Raji (cell line): ENCODE results near the gene ATP9A.

Source experiments
- POLR2A ChIP-seq: IDR thresholded peaks from 2 replicates; pipeline ENCODE4 v1.6.1; 2011; ENCODE audit warnings: low read depth, low read length, control low read depth; ENCODE audit not compliant: insufficient read depth

Gene ATP9A, protein sequence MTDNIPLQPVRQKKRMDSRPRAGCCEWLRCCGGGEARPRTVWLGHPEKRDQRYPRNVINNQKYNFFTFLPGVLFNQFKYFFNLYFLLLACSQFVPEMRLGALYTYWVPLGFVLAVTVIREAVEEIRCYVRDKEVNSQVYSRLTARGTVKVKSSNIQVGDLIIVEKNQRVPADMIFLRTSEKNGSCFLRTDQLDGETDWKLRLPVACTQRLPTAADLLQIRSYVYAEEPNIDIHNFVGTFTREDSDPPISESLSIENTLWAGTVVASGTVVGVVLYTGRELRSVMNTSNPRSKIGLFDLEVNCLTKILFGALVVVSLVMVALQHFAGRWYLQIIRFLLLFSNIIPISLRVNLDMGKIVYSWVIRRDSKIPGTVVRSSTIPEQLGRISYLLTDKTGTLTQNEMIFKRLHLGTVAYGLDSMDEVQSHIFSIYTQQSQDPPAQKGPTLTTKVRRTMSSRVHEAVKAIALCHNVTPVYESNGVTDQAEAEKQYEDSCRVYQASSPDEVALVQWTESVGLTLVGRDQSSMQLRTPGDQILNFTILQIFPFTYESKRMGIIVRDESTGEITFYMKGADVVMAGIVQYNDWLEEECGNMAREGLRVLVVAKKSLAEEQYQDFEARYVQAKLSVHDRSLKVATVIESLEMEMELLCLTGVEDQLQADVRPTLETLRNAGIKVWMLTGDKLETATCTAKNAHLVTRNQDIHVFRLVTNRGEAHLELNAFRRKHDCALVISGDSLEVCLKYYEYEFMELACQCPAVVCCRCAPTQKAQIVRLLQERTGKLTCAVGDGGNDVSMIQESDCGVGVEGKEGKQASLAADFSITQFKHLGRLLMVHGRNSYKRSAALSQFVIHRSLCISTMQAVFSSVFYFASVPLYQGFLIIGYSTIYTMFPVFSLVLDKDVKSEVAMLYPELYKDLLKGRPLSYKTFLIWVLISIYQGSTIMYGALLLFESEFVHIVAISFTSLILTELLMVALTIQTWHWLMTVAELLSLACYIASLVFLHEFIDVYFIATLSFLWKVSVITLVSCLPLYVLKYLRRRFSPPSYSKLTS

DNA sequence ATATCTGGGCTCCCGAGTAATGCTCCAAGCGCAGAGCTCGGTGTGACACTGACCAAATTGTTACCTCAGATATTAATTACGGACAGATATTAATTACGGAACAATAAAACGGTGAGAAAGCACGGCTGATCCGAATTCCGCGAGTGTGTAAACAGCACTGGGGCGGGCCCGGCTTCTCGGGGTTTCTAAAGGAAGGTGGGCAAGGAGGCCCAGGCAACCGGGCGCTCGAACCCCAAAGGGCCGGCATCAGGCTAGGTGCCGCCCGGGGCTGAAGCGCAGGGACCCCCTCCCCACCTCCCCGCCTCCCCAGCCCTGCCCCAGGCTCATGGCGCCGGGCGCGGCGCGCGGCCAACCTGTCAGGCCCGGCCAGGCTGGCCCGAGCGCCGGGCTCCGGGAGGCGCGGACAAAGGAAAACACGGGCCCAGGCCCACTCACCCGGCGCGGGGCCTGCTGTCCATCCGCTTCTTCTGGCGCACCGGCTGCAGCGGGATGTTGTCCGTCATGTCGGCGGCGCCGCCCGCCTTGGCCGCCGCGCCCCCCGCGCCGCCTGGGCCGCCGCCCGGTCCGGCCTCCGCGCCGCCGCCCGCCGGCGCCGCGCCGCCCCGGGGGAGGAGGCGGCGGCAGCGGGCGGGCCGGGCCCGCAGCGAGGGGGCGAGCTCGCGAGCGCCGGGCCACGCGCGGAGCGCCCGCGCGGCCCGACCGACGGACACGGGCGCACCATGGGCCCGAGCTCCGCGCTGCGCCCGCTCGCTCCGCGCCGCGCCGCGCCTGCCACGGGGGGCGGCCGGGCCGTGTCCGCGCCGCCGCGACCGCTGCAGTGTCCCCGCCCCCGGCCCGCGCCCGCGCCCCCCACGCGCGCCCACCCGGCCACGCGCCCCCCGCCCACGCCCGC is at the start of gene ATP9A:
ATP9A (minus strand) TSS at position 524 of the 892 bp plus-strand sequence; CDS start at position 503, 21 bp downstream.
- TF ChIP-seq POLR2A: no peak

DNA sequence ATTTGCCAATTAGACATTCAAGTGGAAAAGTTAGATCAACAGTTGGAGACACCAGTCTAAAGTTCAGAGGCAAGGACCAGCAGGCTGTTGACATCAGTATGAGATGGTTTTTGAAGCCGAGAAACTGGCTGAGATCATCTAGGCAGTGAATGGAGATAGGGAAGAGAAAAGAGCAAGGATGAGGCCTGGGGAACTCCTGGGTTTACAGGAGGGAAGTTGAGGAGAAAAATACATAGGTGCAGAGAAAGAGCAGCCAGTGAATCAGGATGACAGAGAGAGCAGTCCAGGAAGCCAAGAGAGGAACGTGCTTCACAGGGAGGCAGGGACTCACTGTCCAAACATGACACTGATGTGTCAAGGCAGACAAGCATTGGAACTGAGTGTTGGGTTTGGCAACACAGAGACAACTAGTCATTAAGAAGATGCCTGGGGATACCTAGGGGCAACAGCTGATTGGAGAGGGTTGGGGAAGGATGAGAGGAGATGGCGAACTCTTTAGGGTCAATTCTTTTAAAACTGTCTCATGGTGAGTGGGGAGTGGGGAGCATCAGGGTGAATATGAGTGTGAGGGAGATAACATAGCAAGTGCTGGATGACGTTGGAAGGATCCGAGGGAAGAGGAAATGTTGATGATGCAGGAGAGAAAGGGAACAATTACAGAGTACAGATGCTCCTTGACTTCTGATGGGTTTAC is 47.3 kb upstream of the ATP9A start:
- TF ChIP-seq POLR2A: no peak

DNA sequence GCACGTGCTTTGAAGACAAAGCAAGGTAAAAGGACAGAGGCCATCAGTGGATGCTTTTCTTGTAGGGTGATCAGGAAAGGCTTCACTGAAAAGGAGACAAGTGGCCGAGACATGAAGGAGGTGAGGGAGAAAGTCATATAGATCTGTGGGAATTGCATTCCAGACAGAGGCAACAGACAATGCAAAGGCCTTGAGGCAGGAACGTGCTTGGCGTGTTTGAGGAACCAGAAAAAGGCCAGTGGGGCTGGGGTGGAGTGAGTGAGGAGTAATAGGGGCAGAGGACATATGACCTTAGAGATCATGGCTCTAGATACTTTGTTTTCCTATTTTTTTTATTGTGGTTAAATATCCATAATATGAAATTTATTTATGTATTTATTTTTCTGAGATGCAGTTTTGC is 44.7 kb upstream of the ATP9A start:
- TF ChIP-seq POLR2A: no peak

DNA sequence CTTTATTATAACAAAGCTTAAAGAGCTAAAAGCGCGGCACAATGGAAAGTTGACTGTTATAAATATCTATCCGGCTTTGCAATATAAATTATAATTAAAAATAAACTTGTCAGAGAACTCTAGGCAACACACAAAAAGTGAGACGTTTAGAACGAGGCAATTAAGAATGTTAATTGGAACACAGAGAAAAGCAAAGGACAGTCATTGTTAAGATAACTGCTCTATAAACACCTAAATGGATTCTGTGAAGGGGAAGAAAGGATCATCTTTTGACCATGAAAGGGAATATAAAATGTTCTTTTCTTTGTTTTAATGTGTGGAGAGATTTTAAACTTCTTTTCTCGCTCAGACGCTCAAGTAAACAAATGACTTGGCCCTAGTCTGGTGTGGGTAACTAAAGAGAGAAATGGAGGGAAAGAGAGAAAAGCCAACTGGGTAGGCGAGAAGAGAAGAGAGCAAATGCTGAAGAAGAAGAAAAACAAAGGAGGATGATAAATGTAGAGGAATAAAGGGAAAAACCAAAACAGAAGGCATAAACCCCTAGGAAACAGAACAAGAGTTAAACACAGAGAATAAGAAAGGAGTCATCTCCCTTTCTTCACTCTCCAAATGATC is 43.4 kb upstream of the ATP9A start:
- no peak for TF ChIP-seq POLR2A

- no peak for TF ChIP-seq POLR2A
Observed at GRCh38 chr20:51811042-51811355, 42.8 kb upstream of the ATP9A start.

DNA sequence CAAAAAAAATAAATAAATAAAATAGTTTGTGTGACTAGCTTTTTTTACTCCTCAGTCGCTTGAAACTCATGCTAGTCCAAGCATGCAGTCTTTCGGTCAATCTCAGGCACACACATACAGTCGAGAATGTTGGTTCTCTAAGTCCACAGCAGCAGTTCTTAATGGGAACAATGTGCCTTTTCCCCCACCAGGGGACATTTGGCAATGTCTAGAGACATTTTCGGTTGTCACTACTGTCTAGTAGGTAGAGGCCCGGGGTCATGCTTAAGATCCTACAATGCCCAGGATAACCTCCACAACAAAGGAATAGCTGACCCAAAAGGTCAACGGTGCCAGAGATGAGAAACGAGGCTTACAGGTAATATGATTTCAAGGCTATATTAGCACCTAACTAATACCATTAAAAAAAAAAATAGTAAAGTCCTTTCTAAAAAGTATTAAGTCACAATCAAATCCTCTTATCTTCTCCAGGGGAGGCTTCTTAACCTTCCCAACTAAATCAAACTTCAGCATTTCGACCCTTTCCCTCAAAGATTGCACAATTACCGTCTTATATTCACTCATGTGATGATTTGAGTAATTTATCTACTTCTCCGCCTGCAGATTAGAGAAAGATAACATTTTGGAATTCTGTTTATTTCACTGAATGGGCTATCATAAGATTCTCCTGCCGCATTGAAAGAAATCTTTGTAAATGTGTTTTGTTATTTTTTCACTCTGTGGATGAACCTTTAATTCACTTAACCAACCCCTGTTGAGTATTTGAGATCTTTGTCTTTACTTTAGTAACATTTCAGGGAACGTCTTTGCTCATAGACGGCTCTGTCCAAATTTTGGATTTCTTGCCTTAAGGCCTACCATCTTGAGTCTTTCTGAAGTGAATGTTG is 42.2 kb upstream of the ATP9A start:
- TF ChIP-seq POLR2A: no peak

GRCh38 chr20:51807720-51808250 is 39.6 kb upstream of the ATP9A start:
- TF ChIP-seq POLR2A: no peak

DNA sequence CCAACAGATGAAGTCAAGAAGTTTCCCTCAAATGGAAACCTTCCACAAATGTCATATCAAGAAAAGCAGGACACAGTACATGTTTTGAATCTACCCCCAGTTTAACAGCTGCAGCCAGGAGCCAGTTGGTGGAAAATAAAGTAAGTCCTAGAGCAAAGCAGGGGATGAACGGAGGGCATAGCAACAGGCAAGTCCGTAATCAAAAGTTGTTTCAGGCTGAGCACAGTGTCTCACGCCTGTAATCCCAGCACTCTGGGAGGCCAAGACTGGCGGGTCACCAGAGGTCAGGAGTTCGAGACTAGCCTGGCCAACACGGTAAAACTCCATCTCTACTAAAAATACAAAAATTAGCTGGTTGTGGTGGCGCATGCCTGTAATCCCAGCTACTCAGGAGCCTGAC is 36.6 kb upstream of the ATP9A start:
- TF ChIP-seq POLR2A: no peak

- TF ChIP-seq POLR2A: no peak
Observed at GRCh38 chr20:51803148-51803854, 35.1 kb upstream of the ATP9A start.

GRCh38 chr20:51802170-51802751 is 34.1 kb upstream of the ATP9A start, which contains the start of gene SALL4:
SALL4 (minus strand) TSS chr20:51802521; CDS start chr20:51802408, 113 bp downstream.
- no peak for TF ChIP-seq POLR2A

GRCh38 chr20:51801823-51802123 is 33.6 kb upstream of the ATP9A start:
- no peak for TF ChIP-seq POLR2A
